Measurements from ENCODE around the gene C1orf35. TPM values are rescaled to one million over a fixed set of nuclear protein-coding genes. Genes with fewer than 3 reads are reported as not detected.

Gene C1orf35
- total and polyA plus RNA-seq, 2 experiments from 2014 or later, result 12.3 to 24.6 TPM

DNA sequence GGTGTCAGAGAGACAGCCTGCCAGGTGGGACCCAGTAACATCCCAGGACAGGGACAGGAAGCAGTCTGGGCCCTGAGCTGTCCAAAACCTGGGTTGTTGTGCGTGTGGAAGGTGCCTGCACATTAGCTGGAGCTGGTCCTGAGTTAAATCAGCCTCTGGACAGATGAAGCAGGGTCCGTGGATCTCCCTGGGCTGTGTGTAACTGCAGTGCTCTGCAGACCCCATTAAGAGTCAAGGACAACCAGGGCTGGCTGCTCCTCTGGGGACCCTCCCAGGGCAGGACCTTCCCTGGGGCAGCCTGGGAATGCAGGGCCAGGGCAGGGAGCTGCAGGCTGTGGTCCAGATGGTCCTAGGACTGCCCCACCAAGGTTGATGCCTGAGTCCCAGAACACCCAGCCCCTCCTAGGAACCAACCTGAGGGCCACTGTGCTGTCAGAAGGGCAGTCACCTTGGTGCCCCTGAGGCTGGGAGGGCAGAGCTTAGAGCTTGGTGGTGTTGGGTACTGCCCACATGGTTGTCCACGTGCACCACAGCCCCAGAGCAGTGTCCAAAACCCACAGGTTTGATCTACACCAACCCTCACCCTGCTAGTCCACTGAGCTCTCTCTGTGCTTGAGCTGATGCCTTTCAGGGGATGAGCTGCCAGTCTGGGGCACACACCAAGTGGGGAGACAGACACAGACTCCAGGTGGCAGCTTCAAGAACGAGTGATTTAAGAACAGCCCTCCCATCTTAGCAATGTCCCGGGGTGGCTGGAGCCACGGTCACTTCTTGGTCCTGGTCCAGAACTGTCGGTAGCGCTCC, 3.1 kb upstream of the C1orf35 start:
- Histone ChIP-seq H4K20me1 (ENCODE audit: insufficient read depth, poor library complexity, severe bottlenecking) (peaks cover 9% of the 10 kb centered on the region), H3K4me2 (no peak overlapping the region), H3K9me3 (ENCODE audit: low read depth) (no peaks in the 10 kb centered on the region), H3K4me3 (no peak overlapping the region), H3K79me2 (peaks cover 23% of the 10 kb centered on the region), H3K27me3 (no peaks in the 10 kb centered on the region), H2AFZ (no peak overlapping the region), H3K27ac (no peak overlapping the region), H3K36me3 (replicated peaks; ENCODE audit: insufficient read depth, low read depth) (no peaks in the 10 kb centered on the region), H3K4me1 (ENCODE audit: insufficient read depth) (peaks cover 21% of the 10 kb centered on the region), H3K9me2 (replicated peaks; ENCODE audit: insufficient read depth) (no peaks in the 10 kb centered on the region)
- 90% methylated on average over 8 of the region's 8 CpGs for WGBS (ENCODE audit: low lambda C conversion rate, missing lambda C conversion rate)
- TF ChIP-seq EZH2phosphoT487 (IDR thresholded peaks at IDR 0.05; ENCODE audit: low read depth, severe bottlenecking, unreplicated experiment) (no peak), EZH2 (IDR thresholded peaks at IDR 0.05; ENCODE audit: borderline replicate concordance) (no peak)
- TF ChIP-seq, protein P1, sequence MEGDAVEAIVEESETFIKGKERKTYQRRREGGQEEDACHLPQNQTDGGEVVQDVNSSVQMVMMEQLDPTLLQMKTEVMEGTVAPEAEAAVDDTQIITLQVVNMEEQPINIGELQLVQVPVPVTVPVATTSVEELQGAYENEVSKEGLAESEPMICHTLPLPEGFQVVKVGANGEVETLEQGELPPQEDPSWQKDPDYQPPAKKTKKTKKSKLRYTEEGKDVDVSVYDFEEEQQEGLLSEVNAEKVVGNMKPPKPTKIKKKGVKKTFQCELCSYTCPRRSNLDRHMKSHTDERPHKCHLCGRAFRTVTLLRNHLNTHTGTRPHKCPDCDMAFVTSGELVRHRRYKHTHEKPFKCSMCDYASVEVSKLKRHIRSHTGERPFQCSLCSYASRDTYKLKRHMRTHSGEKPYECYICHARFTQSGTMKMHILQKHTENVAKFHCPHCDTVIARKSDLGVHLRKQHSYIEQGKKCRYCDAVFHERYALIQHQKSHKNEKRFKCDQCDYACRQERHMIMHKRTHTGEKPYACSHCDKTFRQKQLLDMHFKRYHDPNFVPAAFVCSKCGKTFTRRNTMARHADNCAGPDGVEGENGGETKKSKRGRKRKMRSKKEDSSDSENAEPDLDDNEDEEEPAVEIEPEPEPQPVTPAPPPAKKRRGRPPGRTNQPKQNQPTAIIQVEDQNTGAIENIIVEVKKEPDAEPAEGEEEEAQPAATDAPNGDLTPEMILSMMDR (IDR thresholded peaks at IDR 0.05; ENCODE audit: poor library complexity), result no peak
- DNase-seq (ENCODE audit: low spot score), result no peak

DNA sequence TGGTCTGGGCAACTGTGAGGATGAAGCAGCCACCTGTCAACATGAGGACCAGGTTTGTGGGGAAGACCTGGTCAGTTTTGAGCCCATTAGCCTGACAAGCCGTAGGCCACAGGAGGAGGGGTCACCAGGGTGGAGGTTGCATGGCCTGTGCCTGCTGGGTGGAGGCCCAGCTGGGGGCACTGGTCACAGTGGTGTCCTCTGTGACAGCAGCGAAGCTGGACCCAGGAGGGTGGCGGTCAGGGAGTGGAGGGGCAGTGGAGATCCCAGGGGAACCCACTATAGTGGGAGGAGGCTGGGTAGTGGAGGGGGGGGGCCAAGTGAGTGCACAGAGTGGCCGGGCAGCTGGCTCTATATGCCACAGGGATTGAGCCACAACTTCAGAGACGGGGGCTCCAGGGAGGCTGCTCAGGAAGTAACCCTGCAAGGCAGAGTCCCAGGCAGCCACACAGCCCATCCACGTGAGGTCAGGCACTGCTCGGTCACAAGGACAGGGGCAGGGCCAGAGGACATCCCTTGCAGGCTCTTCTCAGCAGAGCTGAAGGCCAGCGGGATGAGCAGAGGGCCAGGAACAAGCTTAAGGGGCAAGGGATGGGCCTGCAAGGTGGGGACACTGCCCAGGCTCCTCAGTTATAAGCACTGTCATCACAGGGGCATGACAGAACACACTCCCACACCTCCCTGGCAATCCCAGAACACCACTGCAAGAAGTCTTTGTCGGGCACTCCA, 2.3 kb upstream of the C1orf35 start:
- WGBS (ENCODE audit: low lambda C conversion rate, missing lambda C conversion rate), result 96% methylated on average over 9 of the region's 9 CpGs
- H2AFZ ChIP-seq, result no peak overlapping the region
- H3K79me2 ChIP-seq, result peaks cover 31% of the 10 kb centered on the region
- no peak overlapping the region for H3K4me2 ChIP-seq
- H4K20me1 ChIP-seq (ENCODE audit: insufficient read depth, poor library complexity, severe bottlenecking), result peaks cover 17% of the 10 kb centered on the region
- H3K27ac ChIP-seq, result no peak overlapping the region
- no peaks in the 10 kb centered on the region for H3K9me3 ChIP-seq (ENCODE audit: low read depth)
- H3K36me3 ChIP-seq (replicated peaks; ENCODE audit: insufficient read depth, low read depth), result no peaks in the 10 kb centered on the region
- H3K9me2 ChIP-seq (replicated peaks; ENCODE audit: insufficient read depth), result no peaks in the 10 kb centered on the region
- H3K4me3 ChIP-seq, result no peak overlapping the region
- H3K4me1 ChIP-seq (ENCODE audit: insufficient read depth), result peaks cover 20% of the 10 kb centered on the region
- TF ChIP-seq, protein P1 (IDR thresholded peaks at IDR 0.05; ENCODE audit: poor library complexity), result no peak
- TF ChIP-seq EZH2 (IDR thresholded peaks at IDR 0.05; ENCODE audit: borderline replicate concordance), result no peak
- no peak for TF ChIP-seq EZH2phosphoT487 (IDR thresholded peaks at IDR 0.05; ENCODE audit: low read depth, severe bottlenecking, unreplicated experiment)
- H3K27me3 ChIP-seq, result no peaks in the 10 kb centered on the region
- no peak for DNase-seq (ENCODE audit: low spot score)

DNA sequence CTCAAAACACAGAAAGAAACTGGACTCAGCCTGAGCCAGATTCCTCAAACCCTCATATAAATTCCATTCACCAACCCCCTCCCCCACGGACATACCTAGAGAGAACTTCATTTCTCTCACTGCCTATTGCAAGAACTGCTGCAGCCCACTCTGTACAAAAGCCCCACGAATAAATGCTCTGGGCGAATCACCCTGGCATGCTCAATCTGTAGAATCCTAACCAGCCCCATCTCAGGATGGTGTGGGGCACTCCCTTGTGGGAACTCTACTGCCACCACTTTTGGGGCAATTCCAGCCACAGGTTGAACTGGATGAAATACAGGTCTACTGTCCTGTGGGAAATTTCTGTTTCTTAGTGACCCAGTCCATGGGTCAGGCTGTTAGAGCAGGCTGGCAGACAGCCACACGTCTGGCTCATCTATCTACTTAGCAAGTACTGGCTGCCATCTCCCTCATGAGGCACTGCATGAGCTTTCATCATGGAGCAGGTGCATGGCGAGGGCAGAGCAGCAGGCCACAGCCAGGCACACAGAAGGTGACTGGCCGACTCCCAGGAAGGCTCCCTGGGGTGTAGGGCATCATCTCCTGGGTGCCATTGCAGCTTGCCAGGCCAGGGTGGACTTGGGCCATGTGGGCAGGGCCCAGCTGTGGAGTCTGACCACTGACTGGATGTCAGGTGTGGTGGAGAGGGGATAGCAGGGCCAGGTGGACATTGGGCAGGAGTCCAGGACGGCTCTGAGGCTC, 1.6 kb upstream of the C1orf35 start:
- no peak overlapping the region for H3K4me3 ChIP-seq
- H3K79me2 ChIP-seq, result peaks cover 38% of the 10 kb centered on the region
- no peak for DNase-seq (ENCODE audit: low spot score)
- TF ChIP-seq EZH2phosphoT487 (IDR thresholded peaks at IDR 0.05; ENCODE audit: low read depth, severe bottlenecking, unreplicated experiment), result no peak
- no peak for TF ChIP-seq EZH2 (IDR thresholded peaks at IDR 0.05; ENCODE audit: borderline replicate concordance)
- TF ChIP-seq, protein P1 (IDR thresholded peaks at IDR 0.05; ENCODE audit: poor library complexity), result no peak
- H3K4me2 ChIP-seq, result no peak overlapping the region
- no peaks in the 10 kb centered on the region for H3K27me3 ChIP-seq
- H3K27ac ChIP-seq, result no peak overlapping the region
- peaks cover 24% of the 10 kb centered on the region for H4K20me1 ChIP-seq (ENCODE audit: insufficient read depth, poor library complexity, severe bottlenecking)
- 77% methylated on average over 7 of the region's 7 CpGs for WGBS (ENCODE audit: low lambda C conversion rate, missing lambda C conversion rate)
- no peaks in the 10 kb centered on the region for H3K9me2 ChIP-seq (replicated peaks; ENCODE audit: insufficient read depth)
- H3K36me3 ChIP-seq (replicated peaks; ENCODE audit: insufficient read depth, low read depth), result no peaks in the 10 kb centered on the region
- H2AFZ ChIP-seq, result no peak overlapping the region
- peaks cover 14% of the 10 kb centered on the region for H3K4me1 ChIP-seq (ENCODE audit: insufficient read depth)
- H3K9me3 ChIP-seq (ENCODE audit: low read depth), result no peaks in the 10 kb centered on the region

Measured in hepatocyte (in vitro differentiated cells).